SK-N-SH treated with all-trans-retinoic acid at 6 μM for 48 hours (cell line): Measurements from ENCODE around the gene PDS5B.

Experiments used
- CREB5 ChIP-seq: fragments of 250-450 bp; sonication (Bioruptor Pico); IDR thresholded peaks from 2 replicates; pipeline ENCODE4 v1.5.1; 2020; ENCODE audit warnings: low read depth, mild to moderate bottlenecking, moderate library complexity
- ESRRG ChIP-seq: fragments of 250-450 bp; sonication (Bioruptor Pico); IDR thresholded peaks from 2 replicates; pipeline ENCODE4 v1.6.1; 2021; ENCODE audit warnings: mild to moderate bottlenecking
- OSR1 ChIP-seq: fragments of 250-450 bp; sonication (Bioruptor Pico); IDR thresholded peaks from 2 replicates; pipeline ENCODE4 v1.8.0; 2022; ENCODE audit warnings: moderate library complexity, mild to moderate bottlenecking, inconsistent platforms
- PATZ1 ChIP-seq: fragments of 250-450 bp; sonication (Bioruptor Pico); IDR thresholded peaks from 2 replicates; pipeline ENCODE4 v1.8.0; 2020; ENCODE audit warnings: mild to moderate bottlenecking, moderate library complexity, borderline replicate concordance
- RARB ChIP-seq: fragments of 250-450 bp; sonication (Bioruptor Pico); IDR thresholded peaks from 2 replicates; pipeline ENCODE4 v1.8.0; 2021; ENCODE audit warnings: mild to moderate bottlenecking, moderate library complexity
- TCF4 ChIP-seq: fragments of 250-450 bp; sonication (Bioruptor Pico); IDR thresholded peaks from 2 replicates; pipeline ENCODE4 v1.8.0; 2021; ENCODE audit warnings: mild to moderate bottlenecking, moderate library complexity, borderline replicate concordance
- ZC3H10 ChIP-seq: fragments of 250-450 bp; sonication (Bioruptor Pico); IDR thresholded peaks from 2 replicates; pipeline ENCODE4 v1.5.1; 2021; ENCODE audit warnings: mild to moderate bottlenecking, moderate library complexity
- ZFP3 ChIP-seq: fragments of 250-450 bp; sonication (Bioruptor Pico); IDR thresholded peaks from 2 replicates; pipeline ENCODE4 v1.5.0; 2020; ENCODE audit warnings: mild to moderate bottlenecking, moderate library complexity
- ZFP30 ChIP-seq: fragments of 450-650 bp; formaldehyde crosslinking; IDR thresholded peaks from 2 replicates; pipeline ENCODE4 v1.5.0; 2022; ENCODE audit warnings: mild to moderate bottlenecking, moderate library complexity
- ZNF70 ChIP-seq: fragments of 450-650 bp; formaldehyde crosslinking; IDR thresholded peaks from 2 replicates; pipeline ENCODE4 v1.5.0; 2020; ENCODE audit warnings: mild to moderate bottlenecking, moderate library complexity

GRCh38 chr13:32600890-32601289 lies 14.6 kb downstream of the PDS5B start:
- TF ChIP-seq PATZ1 (CRISPR knock-in tag) = no peak
- TF ChIP-seq RARB (CRISPR knock-in tag) = no peak
- TF ChIP-seq ZFP3 (CRISPR knock-in tag) = no peak
- no peak for TF ChIP-seq TCF4
- TF ChIP-seq ZNF70 = no peak
- no peak for TF ChIP-seq CREB5 (CRISPR knock-in tag)
- TF ChIP-seq OSR1 (CRISPR knock-in tag) = no peak
- no peak for TF ChIP-seq ESRRG (CRISPR knock-in tag)
- TF ChIP-seq ZFP30 (CRISPR knock-in tag) = no peak
- no peak for TF ChIP-seq ZC3H10 (CRISPR knock-in tag)
